SJSA1 (cell line): ENCODE results near the gene PSMA1. TPM values are rescaled to one million over a fixed set of nuclear protein-coding genes. Genes with fewer than 3 reads are reported as not detected.

ENCODE experiments used
- total RNA-seq: library from RNA; depleted of rRNA; stranded (reverse); fragments of >200 nt; shearing (Covaris generic); gene quantifications from 2 replicates; pipeline ENCODE4 v1.2.3, GENCODE V29; 2014; rRNA removed

PSMA1 gene
- total RNA-seq, 1 experiment from 2014 or later, result 422 TPM

Other genes starting within 250 kb of the PSMA1 start
- gene RRAS2, start 161.2 kb downstream of the PSMA1 start, total RNA-seq, result 159 and 200 TPM in 2 replicates
- 324 and 423 TPM in 2 replicates for gene COPB1, start 20.6 kb downstream of the PSMA1 start, total RNA-seq
- gene PDE3B, start 123.4 kb upstream of the PSMA1 start, total RNA-seq, result 0.03 TPM in 2 replicates